ENCODE results near the gene PGR.
"Not testable (repeated sequence)": the region's sequence is repeated elsewhere in the genome, so short reads cannot be mapped to it uniquely, and the experiment has no call there.

PGR gene

DNA sequence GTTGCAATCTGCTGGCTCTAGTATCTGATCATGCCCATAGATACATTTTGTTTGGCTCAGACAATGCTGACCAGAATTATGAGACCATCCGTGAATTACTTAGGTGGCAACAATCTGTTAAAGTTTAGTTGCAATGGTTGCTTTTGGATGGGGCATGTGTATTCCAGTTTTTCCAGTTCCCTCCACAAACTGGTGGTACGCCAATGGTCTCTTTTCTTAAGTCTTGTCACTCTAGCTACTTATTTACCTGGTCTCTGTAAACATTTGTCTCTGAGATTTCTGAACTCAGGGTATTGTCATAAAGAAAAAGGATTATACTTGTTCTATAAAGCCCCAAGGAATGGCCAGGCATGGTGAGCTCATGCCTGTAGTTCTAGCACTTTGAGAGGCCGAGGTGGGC, 65.9 kb downstream of the PGR start:
- no peak for DNase-seq (ENCODE audit: low read depth)

DNA sequence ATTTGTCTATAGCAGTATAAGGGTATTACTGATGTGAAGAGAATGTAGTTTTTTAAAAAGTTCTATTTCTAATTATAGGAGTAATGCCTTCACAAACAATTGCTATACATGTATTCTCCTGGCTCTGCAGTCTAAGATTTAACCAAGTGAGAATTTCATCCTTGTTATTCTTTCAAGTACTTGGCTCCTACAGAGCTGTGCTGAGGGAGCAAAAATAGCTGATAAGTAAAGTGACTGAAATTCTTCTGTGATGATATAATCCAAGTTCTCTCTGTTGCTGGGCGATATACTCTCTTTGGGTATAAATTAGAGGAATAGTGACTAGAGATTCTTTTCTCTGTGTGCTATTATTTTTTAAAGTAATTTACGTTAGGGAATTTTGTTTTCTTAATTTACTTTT, 68.0 kb downstream of the PGR start:
- DNase-seq (ENCODE audit: low read depth) = no peak

DNA sequence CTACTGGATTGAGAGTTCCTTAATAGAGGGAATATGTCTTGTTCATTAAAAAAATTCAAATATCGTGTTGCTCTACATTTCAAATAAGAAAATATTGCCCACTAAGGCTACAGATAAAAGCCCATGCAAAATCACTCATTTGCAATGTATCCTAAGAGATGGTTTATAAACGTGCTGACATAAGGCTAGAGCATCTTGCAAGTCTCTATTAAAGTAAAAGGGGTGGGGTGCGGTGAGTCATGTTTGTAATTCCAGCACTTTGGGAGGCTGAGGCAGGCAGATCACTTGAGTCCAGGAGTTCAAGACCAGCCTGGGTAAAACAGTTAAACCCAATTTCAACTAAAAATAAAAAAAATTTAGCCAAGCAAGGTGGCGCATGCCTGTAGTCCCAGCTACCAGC, 70.3 kb downstream of the PGR start:
- DNase-seq (ENCODE audit: low read depth) = no peak

DNA sequence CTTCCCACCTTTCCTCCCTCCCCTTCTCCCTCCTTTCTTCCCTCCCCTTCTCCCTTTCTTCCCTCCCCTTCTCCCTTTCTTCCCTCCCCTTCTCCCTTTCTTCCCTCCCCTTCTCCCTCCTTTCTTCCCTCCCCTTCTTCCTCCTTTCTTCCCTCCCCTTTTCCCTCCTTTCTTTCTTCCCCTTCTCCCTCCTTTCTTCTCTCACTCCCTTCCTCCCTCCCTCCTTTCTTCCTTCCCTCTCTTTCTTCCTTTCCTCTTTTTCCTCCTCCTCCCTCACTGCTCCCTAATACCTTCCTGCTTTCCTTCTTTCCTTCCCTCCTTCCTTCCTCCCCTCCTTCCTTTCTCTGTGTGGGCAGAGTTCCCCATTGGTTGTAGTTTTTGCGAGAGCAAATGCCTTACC, 76.1 kb downstream of the PGR start:
- DNase-seq (ENCODE audit: low read depth) = no peak

DNA sequence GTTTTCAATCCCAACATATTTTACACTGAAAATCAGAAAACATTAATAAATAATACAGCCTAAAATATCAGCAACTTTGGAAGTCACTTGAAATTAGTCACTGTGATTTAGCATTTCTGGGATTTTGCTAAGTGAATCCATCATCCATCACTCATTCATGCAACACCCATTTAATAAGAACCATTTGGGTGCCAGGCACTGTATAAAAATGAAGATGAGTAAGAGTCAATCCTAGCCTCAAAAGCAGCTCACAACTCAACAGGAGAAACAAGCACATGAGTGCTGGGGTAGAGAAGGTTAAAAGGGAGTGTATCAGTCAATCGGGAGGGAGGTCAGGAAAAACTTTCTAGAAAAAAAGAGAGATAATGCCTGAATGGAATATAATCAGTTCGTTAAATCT, 77.9 kb downstream of the PGR start:
- DNase-seq (ENCODE audit: low read depth) = no peak

DNA sequence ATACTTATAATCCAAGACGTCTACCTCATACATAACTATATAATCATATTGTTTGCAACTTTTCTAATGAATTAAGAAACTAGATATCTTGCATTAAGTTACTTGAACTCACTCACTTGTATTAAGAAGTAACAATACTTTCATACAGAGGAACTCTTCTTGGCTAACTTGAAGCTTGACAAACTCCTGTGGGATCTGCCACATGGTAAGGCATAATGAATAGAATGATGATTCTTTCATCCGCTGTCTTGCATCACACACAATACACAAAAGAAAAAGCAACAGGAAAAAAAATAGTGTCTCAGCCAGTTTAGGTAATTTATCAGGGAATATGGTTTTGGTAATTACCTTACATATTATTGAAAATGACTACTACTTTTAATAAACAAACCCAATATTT, 79.8 kb downstream of the PGR start:
- DNase-seq (ENCODE audit: low read depth) = no peak

DNA sequence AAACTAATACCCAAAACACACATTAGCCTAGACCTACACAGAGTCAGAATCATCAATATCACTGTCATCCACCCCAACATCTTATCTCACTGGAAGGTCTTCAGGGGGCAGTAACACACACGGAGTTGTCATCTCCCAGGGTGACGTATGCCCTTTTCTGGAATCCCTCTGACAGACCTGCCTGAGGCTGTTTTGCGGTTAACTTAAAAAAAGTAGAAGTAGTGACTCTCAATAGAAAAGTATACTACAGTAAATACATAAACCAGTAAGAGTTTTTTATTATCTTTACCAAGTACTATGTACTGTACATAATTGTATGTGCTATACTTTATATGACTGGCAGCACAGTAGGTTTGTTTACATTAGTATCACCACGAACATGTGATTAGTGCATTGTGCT, 80.5 kb downstream of the PGR start:
- DNase-seq (ENCODE audit: low read depth) = no peak

DNA sequence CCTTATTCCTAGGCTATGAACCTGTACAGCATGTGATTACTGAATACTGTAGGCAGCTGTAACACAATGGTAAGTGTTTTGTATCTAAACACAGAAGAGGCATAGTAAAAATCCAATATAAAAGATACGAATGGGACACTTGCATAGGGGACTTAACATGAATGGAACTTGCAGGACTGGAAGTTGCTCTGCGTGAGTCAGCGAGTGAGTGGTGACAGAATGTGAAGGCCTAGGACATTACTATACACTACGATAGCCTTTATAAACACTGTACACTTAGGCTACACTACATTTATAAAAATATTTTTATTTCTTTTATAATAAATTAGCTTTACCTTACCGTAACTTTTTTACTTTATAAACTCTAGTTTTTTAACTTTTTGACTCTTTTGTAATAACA, 81.1 kb downstream of the PGR start:
- DNase-seq (ENCODE audit: low read depth) = no peak

DNA sequence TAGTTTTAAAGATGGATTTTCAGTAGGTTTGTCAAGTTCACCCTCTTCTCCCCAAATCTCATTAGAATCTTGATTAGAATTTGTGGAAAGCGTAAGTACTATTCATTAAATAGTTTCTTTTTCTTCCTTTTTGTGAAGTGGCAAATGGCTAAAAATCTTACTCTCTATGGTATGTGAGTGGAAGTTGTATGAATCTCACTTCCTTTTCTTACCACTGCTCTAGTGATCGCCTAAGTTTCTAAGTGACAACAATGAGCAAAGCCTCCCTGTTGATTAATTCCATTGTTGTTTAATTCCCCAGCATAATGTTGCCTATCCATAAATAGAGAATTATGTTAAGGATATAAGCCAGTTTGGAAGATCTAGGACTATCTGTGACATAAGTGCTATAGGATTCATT, 82.7 kb downstream of the PGR start:
- DNase-seq (ENCODE audit: low read depth) = no peak

DNA sequence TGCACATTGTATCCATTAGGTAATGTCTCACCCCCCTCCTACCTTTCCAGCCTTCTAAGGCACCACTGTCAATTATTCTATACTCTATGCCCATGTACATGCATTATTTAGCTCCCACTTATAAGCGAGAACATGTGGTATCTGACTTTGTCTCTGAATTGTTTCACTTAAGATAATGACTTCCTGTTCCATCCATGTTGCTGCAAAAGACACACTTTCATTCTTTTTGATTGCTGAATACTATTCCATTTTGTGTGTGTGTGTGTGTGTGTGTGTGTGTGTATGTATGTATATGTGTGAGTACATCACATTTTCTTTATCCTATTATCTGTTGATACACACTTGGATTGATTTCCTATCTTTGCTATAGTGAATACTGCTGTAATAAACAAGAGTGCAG, 84.2 kb downstream of the PGR start:
- DNase-seq (ENCODE audit: low read depth) = no peak

DNA sequence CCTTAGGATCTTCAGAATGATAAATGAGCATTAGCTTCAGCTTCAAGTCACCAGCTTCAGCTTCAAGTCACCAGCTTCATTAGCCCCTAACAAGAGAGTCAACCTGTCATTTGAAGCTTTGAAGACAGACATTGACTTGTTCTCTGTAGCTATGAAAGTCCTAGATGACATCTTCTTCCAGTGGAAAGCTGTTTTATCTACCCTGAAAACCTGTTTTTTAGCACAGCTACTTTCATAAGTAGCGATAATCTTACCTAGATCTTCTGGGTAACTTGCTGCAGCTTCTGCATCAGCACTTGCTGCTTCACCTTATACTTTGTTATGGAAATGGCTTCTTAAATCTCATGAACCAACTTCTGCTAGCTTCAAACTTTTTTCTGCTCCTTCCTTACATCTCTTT, 85.7 kb downstream of the PGR start:
- DNase-seq (ENCODE audit: low read depth) = no peak

DNA sequence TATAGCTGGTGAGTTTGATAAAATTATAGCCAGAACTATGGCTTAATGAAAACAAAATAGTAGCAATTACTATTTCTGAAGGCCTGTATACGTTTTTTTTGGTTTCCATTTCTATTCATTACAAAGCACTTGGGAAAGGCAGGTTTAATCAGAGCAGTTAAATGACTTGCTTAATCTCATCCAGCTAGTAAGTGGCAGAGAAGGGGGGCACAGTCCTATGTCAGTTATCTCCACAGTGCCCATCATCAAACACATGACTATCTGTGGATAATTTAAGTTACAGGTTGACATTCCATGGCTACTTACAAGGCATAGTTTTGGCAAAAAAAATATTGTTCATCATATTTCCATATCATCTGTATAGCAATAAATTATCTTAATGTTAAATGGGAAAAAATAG, 93.7 kb downstream of the PGR start:
- no peak for DNase-seq (ENCODE audit: low read depth)

DNA sequence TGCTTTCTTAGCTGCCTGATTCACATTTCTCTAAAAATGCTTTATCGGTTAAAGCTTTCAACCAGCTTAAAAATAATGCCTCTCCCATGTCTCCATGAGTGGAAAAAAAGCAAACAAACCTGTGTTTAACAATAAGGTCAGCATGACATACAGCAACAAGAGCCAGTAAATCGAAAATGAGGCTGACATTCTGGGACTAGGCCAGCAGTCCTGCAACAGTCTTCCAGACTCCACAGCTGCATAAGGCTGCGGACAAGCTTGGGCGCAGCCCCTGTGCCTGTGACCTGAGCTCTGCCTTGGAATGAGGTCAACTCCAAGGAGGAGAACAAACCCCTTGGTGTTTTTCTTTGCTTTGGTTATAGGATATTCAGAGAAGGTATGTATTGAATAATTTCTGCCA, 95.5 kb downstream of the PGR start:
- DNase-seq (ENCODE audit: low read depth) = no peak

DNA sequence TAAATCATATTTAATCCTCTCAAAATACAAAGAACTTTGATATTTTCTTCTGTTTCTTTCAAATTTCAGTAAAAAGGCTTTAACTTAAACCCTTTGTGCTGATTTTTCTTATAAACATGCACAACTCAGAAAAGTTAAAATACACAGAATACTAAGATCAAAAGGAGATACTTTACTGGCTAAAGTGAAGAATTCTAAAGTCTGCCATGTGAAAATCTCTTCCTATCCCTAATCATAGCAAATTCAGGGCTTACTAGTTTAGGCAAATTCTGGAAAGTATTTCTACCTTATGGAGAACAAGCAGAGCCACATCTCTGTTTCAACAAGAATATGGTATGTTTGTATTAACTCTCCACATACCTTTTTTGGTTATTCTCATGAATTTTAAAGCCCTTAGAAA, 96.6 kb downstream of the PGR start:
- no peak for DNase-seq (ENCODE audit: low read depth)

DNA sequence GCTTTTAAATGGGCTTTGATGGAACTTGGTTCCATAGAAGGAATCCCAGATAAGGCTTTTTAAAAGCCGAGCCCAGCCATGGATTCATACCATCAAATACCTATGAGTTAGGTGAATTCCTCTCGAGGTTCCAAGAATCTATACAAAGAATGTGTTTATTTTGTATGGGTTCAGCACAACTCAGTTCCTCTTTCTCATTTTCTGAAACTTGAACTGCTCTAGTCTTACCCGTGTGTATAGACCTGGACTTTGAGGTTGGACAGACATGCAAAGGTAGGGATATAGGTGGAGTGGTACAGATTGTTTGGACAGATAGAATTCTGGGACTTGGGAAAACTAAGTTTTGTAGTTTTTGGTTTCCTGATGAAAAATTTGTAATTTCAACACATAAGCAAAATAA, 97.9 kb downstream of the PGR start:
- no peak for DNase-seq (ENCODE audit: low read depth)

DNA sequence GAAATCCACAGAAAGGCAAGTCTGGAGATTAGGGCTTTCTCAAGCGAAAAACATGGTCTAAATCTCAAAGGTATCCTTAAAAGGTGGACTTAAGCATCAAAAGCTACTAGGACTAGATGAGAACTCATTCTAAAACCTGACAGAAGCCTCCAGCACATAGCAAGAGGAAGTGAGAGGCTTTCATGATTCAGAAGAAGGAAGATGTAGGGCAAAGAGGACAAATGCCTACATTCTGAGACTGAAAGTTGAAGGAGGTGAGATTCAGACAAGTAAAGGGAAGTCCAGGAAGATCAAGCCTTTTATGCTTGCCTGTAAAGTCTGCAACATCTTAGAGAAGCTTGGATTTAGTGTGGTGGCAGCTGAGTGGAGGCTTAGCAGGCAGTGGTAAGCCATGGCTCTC, 98.9 kb downstream of the PGR start:
- DNase-seq (ENCODE audit: low read depth) = no peak

DNA sequence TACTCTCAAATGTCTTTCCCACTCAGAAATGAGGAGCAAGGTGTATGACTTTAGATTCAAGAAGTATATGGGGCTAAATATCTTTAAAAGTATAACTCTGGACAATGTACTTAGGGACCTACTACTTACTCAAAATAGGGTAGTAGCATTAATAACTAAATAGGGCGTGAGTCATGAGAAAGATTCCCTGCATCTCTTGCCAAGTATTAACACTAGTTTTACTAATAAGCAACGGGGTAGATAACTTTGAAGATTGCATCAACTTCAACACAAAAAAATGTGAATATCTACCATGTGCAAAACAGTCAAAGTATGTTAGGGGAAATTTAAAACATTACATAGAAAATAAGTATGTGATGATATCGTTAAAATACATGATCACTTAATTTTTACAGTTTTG, 99.6 kb downstream of the PGR start:
- DNase-seq (ENCODE audit: low read depth) = no peak

DNA sequence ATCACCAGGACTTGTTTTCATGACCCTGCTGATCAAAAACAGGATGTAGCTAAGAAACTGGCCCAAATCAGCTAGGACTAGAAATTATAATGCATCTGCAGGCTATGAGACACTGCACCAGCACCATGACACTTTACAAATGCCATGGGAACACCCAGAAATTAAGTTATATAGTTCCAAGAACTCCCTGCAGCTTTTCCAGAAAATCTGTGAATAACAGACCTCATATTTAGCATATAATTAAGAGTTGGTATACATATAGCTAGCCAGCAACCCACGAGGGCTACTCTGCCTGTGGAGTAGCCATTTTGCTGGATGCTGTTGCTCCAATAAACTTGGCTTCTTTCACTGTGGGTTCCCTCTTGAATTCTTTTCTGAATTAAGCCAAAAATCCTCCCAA, 101.0 kb downstream of the PGR start:
- no peak for DNase-seq (ENCODE audit: low read depth)

DNA sequence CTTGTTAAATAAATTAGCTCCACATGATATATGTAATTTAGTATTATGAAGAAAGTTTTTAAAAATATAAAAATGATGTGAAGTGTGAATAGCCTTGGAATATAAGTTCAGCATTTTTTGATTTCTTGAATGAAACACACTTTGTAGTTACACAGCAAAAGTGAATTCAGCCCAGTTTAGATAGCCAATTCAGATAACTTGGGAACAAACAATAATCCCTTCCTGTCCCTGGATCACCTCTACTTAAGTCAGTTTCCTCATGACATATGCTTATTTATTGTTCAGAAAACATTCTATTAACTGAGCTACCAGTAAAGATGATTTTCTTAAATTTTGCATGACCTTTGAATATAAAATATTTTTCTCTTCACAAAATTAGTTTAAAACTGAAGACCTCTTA, 107.4 kb downstream of the PGR start:
- no peak for DNase-seq (ENCODE audit: low read depth)

DNA sequence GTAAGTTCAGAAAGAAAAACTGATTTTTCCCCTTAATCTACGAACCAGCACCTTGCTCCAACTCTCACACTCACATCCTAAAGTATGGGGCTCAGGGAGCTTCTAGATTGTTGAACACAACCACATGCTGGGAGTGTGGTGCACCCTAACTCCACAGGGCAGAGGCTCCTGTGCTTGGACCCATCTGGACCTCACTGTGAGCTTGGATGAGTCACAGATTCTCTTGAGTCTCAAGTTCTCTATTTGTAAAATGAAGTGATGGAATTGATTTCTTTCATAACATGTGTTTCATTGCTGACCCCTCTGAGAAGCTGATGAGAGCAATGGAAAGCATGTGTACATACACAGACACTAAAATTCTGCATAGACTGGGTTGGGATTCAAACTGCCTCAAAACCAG, 109.7 kb downstream of the PGR start:
- DNase-seq (ENCODE audit: low read depth) = no peak

DNA sequence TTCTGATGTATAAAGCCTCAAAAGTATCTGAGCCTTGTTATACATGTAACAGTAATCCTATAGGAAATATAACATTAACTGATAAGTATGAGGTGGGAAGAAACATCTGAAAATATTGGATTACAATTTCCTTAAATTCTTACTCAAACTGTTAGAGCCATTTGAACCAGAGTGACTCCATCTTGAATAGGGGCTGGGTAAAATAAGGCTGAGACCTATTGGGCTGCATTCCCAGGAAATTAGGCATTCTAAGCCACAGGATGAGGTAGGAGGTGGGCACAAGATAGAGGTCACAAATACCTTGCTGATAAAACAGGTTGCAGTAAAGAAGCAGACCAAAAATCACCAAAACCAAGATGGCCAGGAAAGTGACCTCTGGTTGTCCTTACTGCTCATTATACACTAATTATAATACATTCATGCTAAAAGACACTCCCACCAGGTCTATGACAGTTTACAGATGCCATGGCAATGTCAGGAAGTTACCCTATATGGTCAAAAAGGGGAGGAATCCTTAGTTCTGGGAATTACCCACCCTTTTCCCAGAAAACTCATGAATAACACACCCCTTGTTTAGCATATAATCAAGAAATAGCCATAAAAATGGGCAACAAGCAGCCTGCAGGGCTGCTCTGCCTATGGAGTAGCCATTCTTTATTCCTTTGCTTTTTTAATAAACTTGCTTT, 114.9 kb downstream of the PGR start:
- no peak for DNase-seq (ENCODE audit: low read depth)

DNA sequence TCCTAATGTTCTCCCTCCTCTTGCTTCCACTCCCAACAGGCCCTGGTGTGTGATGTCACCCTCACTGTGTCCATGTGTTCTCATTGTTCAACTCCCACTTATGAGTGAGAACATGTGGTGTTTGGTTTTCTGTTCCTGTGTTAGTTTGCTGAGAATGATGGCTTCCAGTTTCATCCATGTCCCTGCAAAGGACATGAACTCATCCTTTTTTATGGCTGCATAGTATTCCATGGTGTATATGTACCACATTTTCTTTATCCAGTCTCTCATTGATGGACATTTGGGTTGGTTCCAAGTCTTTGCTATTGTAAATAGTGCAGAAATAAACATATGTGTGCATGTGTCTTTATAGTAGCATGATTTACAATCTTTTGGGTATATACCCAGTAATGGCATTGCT, 115.9 kb downstream of the PGR start:
- DNase-seq (ENCODE audit: low read depth) = not testable (repeated sequence)

DNA sequence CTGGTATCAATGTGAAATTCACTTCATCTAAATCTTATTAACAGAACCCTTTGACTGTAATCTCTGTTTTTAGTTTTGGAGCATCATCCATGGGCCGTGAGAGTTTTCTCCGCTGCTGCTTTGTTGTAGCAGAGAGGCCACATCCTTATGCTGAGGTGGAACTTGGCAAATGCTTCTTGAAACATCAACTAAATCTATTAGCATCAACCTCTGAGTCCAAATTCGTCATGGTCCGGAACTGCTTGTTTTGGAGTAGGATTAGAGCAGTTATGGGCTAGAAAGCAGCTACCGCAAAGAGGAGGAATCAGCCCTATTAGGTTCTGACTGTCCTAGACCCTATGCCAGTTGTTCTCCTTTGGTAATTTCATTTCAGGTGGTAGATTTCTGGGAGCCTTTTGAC, 117.7 kb downstream of the PGR start:
- DNase-seq (ENCODE audit: low read depth) = no peak

DNA sequence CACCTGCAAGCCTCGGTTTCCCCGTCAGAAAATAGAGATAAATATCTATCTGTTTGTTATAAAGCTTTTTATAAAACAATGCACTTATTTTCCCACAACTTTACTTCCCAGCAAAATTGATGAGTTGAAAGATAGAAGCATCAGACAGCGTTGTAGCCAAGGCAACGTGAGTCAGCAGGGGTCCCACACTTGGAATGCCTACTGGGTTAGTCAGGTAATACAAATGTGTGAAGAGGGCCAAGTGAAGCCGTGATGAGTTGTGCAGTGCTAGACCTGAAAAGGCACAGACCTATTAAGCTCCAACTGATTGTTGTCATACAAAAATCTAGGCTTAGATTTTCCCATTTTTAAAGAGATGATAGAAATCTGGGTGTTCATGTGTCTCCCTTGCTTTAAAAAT, 118.7 kb downstream of the PGR start:
- DNase-seq (ENCODE audit: low read depth) = no peak

DNA sequence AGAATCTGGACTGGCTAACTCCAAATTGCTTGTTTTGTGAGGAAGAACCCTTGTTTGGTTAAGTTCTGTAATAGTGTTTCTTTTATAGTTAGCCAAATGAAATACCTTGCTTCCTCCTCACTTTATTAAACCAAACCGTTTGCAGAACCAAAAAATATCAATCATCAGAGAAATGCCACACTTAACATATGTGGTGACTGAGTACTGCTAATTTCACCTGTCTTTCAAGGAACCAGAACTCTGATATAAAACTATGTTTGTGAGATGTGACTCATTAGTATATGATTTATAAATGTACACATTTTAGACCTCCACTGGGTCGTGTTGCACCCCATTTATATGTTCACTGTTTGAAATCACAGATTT, 119.9 kb downstream of the PGR start:
- no peak for DNase-seq (ENCODE audit: low read depth)
